ENCODE data around the gene UBE2A. TPM values are rescaled to one million over a fixed set of nuclear protein-coding genes. Genes with fewer than 3 reads are reported as not detected.
A peak's percentile ranks its signal among the peaks of the same experiment; 100 is the strongest.

Gene UBE2A
- total and polyA plus RNA-seq, 2 of the 13 experiments (the other 11 are each of a cell fraction or from before 2014, with no cell fraction given), result 17.0 to 30.5 TPM

DNA sequence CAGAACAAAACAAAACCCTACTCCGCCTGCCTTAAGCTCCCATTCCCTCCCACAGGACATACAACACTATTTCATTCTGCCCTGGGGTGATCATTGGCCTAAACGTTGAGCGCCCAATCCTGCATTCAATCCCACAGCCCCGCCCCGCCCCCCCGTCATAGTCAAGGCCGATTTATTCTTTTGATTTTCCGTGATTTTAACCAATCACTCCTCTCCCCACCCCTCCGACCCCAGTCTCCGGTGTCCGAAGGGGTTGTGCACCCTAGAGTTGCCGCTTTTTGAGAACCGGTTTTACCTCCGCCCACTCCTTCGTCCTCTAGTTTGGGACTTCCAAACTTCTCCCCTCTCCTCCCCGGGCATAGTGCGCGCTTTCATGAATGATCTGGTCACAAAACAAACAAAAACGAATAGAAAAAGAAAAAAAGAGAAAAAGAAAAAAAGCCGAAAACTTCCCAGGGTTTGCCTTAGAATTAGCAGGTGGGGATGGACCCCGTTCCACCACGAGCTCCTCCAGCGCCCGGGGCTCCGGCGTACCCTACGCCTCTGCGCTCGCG lies 446 bp upstream of the UBE2A start:
- ATAC-seq, result peak; percentile 42
- peak; percentile 10 for DNase-seq (ENCODE audit: low spot score)
- peaks cover 30% of the 10 kb centered on the region; the same call in 1 of the 2 replicates for H3K4me1 ChIP-seq (ENCODE audit: insufficient read depth, low read length)
- H3K27ac ChIP-seq (ENCODE audit: extremely low read length, insufficient read depth, low read length), result peak overlapping the region; percentile 79
- no peaks in the 10 kb centered on the region for H3K9me3 ChIP-seq (ENCODE audit: low read length)
- H3K27me3 ChIP-seq (ENCODE audit: control insufficient read depth in 1 of 2, insufficient read depth in 2 of 2, low read length in 2 of 2), result no peaks in the 10 kb centered on the region
- POLR2A ChIA-PET, result interaction anchor here (0.6 to 2.6 kb wide), 13 partner anchors 8 to 330 kb away, joined by 3 to 13 read pairs (median 4); partner anchors contain the start of genes RPL39, SEPTIN6, SOWAHD and STEEP1
- intact Hi-C loops (cut with micrococcal nuclease; ENCODE audit: unreplicated experiment), result no loop called here
- in situ Hi-C loops (cut with HindIII; ENCODE audit: extremely low pct_ligation_motif_present, low pct_unique_long_range_greater_than_20kb), result no loop called here
- WGBS (ENCODE audit: low lambda C conversion rate), result 3% methylated on average over 26 of the region's 30 CpGs
- peak; percentile 23 for FAIRE-seq
- CTCF ChIA-PET (ENCODE audit: low intra/inter-chr PET ratio, low total read pairs), result no interaction called here
- H4K20me1 ChIP-seq (ENCODE audit: insufficient read depth, low read length), result no peaks in the 10 kb centered on the region
- peaks cover 7% of the 10 kb centered on the region for H3K79me2 ChIP-seq (ENCODE audit: insufficient read depth, low read length)
- peak overlapping the region; percentile 77 for H3K4me2 ChIP-seq (ENCODE audit: low read depth, low read length)
- H3K9ac ChIP-seq (ENCODE audit: insufficient read depth, low read depth, low read length), result peak overlapping the region; percentile 75
- no peak overlapping the region for H2AFZ ChIP-seq (ENCODE audit: low read length)
- no TSS peak for BruUV-seq (replicated peaks)
- peak overlapping the region; percentile 78 to 85 (median 79) for H3K4me3 ChIP-seq (replicated peaks in 1 of 3; ENCODE audit: insufficient read depth in 1 of 3, low read depth in 2 of 3, low read length in 3 of 3)
- H3K36me3 ChIP-seq (replicated peaks in 1 of 2; ENCODE audit: control insufficient read depth in 1 of 2, insufficient read depth in 2 of 2, low read length in 2 of 2), result no peaks in the 10 kb centered on the region
- no peak for TF ChIP-seq ZNF138 (CRISPR knock-in tag; IDR thresholded peaks at IDR 0.05; ENCODE audit: low read depth)
- TF ChIP-seq DNMT3B (CRISPR knock-in tag; conservative IDR thresholded peaks at IDR 0.05), result no peak
- TF ChIP-seq, protein P1, sequence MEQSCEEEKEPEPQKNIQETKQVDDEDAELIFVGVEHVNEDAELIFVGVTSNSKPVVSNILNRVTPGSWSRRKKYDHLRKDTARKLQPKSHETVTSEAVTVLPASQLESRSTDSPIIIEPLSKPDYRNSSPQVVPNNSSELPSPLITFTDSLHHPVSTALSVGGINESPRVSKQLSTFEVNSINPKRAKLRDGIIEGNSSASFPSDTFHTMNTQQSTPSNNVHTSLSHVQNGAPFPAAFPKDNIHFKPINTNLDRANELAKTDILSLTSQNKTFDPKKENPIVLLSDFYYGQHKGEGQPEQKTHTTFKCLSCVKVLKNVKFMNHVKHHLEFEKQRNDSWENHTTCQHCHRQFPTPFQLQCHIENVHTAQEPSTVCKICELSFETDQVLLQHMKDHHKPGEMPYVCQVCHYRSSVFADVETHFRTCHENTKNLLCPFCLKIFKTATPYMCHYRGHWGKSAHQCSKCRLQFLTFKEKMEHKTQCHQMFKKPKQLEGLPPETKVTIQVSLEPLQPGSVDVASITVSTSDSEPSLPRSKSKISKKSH (CRISPR knock-in tag; IDR thresholded peaks at IDR 0.05; ENCODE audit: borderline replicate concordance), result no peak
- TF ChIP-seq GLI4 (CRISPR knock-in tag; IDR thresholded peaks at IDR 0.05; ENCODE audit: borderline replicate concordance), result no peak
- no peak for TF ChIP-seq SRF (IDR thresholded peaks at IDR 0.05; ENCODE audit: low read depth, low read length)
- TF ChIP-seq ZNF552 (CRISPR knock-in tag; IDR thresholded peaks at IDR 0.05; ENCODE audit: borderline replicate concordance), result no peak
- no peak for TF ChIP-seq PHB2 (IDR thresholded peaks at IDR 0.05; ENCODE audit: partially characterized antibody)
- TF ChIP-seq, protein P2, sequence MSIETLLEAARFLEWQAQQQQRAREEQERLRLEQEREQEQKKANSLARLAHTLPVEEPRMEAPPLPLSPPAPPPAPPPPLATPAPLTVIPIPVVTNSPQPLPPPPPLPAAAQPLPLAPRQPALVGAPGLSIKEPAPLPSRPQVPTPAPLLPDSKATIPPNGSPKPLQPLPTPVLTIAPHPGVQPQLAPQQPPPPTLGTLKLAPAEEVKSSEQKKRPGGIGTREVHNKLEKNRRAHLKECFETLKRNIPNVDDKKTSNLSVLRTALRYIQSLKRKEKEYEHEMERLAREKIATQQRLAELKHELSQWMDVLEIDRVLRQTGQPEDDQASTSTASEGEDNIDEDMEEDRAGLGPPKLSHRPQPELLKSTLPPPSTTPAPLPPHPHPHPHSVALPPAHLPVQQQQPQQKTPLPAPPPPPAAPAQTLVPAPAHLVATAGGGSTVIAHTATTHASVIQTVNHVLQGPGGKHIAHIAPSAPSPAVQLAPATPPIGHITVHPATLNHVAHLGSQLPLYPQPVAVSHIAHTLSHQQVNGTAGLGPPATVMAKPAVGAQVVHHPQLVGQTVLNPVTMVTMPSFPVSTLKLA (IDR thresholded peaks at IDR 0.05), result no peak
- TF ChIP-seq, protein P3, sequence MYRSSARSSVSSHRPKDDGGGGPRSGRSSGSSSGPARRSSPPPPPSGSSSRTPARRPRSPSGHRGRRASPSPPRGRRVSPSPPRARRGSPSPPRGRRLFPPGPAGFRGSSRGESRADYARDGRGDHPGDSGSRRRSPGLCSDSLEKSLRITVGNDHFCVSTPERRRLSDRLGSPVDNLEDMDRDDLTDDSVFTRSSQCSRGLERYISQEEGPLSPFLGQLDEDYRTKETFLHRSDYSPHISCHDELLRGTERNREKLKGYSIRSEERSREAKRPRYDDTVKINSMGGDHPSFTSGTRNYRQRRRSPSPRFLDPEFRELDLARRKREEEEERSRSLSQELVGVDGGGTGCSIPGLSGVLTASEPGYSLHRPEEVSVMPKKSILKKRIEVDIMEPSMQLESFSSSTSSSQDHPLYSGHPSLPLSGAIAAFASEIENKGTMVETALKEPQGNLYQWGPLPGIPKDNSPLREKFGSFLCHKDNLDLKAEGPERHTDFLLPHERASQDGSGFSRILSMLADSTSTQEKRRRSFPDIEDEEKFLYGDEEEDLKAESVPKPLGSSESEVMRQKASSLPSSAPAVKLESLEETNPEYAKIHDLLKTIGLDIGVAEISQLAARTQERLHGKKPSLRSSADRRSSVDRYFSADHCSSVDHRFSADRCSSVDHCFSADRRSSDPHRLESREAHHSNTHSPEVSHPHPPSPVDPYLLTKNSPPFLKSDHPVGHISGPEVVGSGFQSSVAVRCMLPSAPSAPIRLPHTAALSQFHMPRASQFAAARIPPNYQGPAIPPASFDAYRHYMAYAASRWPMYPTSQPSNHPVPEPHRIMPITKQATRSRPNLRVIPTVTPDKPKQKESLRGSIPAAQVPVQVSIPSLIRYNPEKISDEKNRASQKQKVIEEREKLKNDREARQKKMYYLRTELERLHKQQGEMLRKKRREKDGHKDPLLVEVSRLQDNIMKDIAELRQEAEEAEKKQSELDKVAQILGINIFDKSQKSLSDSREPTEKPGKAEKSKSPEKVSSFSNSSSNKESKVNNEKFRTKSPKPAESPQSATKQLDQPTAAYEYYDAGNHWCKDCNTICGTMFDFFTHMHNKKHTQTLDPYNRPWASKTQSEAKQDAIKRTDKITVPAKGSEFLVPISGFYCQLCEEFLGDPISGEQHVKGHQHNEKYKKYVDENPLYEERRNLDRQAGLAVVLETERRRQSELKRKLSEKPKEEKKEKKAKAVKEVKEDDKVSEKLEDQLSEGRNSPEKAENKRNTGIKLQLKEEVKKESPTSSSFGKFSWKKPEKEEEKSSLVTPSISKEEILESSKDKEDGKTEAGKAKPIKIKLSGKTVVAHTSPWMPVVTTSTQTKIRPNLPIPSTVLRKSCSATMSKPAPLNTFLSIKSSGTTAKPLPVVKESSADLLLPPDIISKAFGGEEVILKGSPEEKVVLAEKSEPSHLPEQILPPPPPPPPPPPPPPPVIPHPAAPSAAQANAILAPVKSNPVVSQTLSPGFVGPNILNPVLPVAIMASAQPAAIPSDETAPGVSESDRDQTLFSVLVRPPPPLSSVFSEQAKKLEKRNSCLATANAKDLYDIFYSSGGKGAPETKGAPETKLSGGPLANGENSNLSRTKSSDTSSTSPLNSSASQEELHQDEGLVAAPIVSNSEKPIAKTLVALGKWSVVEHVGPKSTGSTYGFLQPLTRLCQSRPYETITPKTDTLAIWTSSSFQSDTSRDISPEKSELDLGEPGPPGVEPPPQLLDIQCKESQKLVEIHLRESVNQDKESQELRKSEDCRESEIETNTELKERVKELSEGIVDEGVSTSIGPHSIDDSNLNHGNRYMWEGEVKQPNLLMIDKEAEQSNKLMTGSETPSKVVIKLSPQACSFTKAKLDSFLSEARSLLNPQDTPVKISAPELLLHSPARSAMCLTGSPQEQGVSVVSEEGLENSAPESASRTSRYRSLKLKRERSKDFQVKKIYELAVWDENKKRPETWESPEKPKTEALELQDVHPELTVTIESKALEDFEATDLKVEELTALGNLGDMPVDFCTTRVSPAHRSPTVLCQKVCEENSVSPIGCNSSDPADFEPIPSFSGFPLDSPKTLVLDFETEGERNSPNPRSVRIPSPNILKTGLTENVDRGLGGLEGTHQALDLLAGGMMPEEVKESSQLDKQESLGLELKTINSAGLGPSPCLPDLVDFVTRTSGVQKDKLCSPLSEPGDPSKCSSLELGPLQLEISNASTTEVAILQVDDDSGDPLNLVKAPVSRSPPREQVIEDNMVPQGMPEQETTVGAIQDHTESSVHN (CRISPR knock-in tag; IDR thresholded peaks at IDR 0.05), result no peak
- TF ChIP-seq ZNF543 (CRISPR knock-in tag; IDR thresholded peaks at IDR 0.05), result no peak
- no peak for TF ChIP-seq POGZ (CRISPR knock-in tag; IDR thresholded peaks at IDR 0.05)
- no peak for TF ChIP-seq ZNF816 (CRISPR knock-in tag; IDR thresholded peaks at IDR 0.05; ENCODE audit: borderline replicate concordance)
- TF ChIP-seq NFKBIZ (CRISPR knock-in tag; IDR thresholded peaks at IDR 0.05), result no peak
- TF ChIP-seq SIN3A (IDR thresholded peaks at IDR 0.05; ENCODE audit: borderline replicate concordance, low read depth, low read length), result peak; percentile 13; the same call in 1 of the 2 replicates

Data from HepG2 (cell line).